Neural cell (in vitro differentiated cells): ENCODE data around the gene ABCA13. TPM values are rescaled to one million over a fixed set of nuclear protein-coding genes. Genes with fewer than 3 reads are reported as not detected.

ENCODE experiments used
- H2AFZ ChIP-seq: fragments of 200-600, 300-800 bp; sonication (generic), shearing (Covaris generic); 2 replicates; pipeline ENCODE4 v1.6.0; 2014; ENCODE audit warnings: low read depth, mild to moderate bottlenecking, antibody characterized with exemption, low read length, moderate library complexity
- H3F3A ChIP-seq: fragments of 200-600 bp; shearing (Covaris generic); 2 replicates; pipeline ENCODE4 v1.6.1; 2016; ENCODE audit warnings: mild to moderate bottlenecking, moderate library complexity, mixed read lengths, antibody characterized with exemption, low read length; ENCODE audit not compliant: insufficient read depth, poor library complexity, severe bottlenecking
- H3K27ac ChIP-seq: fragments of 200-600, 300-800 bp; sonication (generic), shearing (Covaris generic); 2 replicates; pipeline ENCODE4 v1.5.1; 2014; ENCODE audit warnings: mild to moderate bottlenecking, low read length, moderate library complexity
- H3K27me3 ChIP-seq: fragments of 300-800, 200-600 bp; sonication (generic), shearing (Covaris generic); 2 replicates; pipeline ENCODE4 v1.6.0; 2014; ENCODE audit warnings: mild to moderate bottlenecking, low read depth, low read length, moderate library complexity; ENCODE audit not compliant: insufficient read depth
- H3K36me3 ChIP-seq: fragments of 300-800, 200-600 bp; sonication (generic), shearing (Covaris generic); 2 replicates; pipeline ENCODE4 v1.5.1; 2014; ENCODE audit warnings: mild to moderate bottlenecking, antibody characterized with exemption, low read length, moderate library complexity; ENCODE audit not compliant: insufficient read depth
- H3K4me2 ChIP-seq: fragments of 300-800, 200-600 bp; sonication (generic), shearing (Covaris generic); 2 replicates; pipeline ENCODE4 v1.6.0; 2014; ENCODE audit warnings: mild to moderate bottlenecking, low read length
- H3K4me3 ChIP-seq: fragments of 300-800, 200-600 bp; sonication (generic), shearing (Covaris generic); 2 replicates; pipeline ENCODE4 v1.5.1; 2014; ENCODE audit warnings: mild to moderate bottlenecking, low read length, moderate library complexity
- H3K79me2 ChIP-seq: fragments of 200-600 bp; shearing (Covaris generic); replicated peaks from 2 replicates; pipeline ENCODE4 v1.6.0; 2014; ENCODE audit warnings: mild to moderate bottlenecking, low read length, moderate library complexity; ENCODE audit not compliant: insufficient read depth
- H3K9ac ChIP-seq: fragments of 300-800, 200-600 bp; sonication (generic), shearing (Covaris generic); 2 replicates; pipeline ENCODE4 v1.6.1; 2016; ENCODE audit warnings: mild to moderate bottlenecking, low read length, mixed read lengths
- H3K9me2 ChIP-seq: fragments of 200-600 bp; shearing (Covaris generic); 2 replicates; pipeline ENCODE4 v1.6.1; 2016; ENCODE audit warnings: mild to moderate bottlenecking, low read length, mixed read lengths; ENCODE audit not compliant: insufficient read depth
- H3K9me3 ChIP-seq: fragments of 200-600, 300-800 bp; sonication (generic), shearing (Covaris generic); 2 replicates; pipeline ENCODE4 v1.6.1; 2016; ENCODE audit warnings: mild to moderate bottlenecking, mixed run types, low read length, moderate library complexity, mixed read lengths
- H4K20me1 ChIP-seq: fragments of 200-600 bp; shearing (Covaris generic); 2 replicates; pipeline ENCODE4 v1.6.1; 2016; ENCODE audit warnings: mild to moderate bottlenecking, mixed run types; ENCODE audit not compliant: insufficient read depth
- CTCF ChIP-seq: fragments of 450-650 bp; IDR thresholded peaks from 2 replicates; pipeline ENCODE4 v1.5.1; 2014; ENCODE audit warnings: antibody characterized with exemption, mild to moderate bottlenecking, moderate library complexity; ENCODE audit not compliant: poor library complexity, severe bottlenecking
- EP300 ChIP-seq: fragments of 450-650 bp; conservative IDR thresholded peaks from 2 replicates; pipeline ENCODE4 v1.6.1; 2014; ENCODE audit warnings: antibody characterized with exemption, mild to moderate bottlenecking, moderate library complexity; ENCODE audit not compliant: poor library complexity, severe bottlenecking
- EZH2 ChIP-seq: fragments of 200-600, 300-800 bp; shearing (Covaris generic), sonication (generic); IDR thresholded peaks from 2 replicates; pipeline ENCODE4 v1.6.1; 2014; ENCODE audit warnings: antibody characterized with exemption, low read length, borderline replicate concordance, mild to moderate bottlenecking; ENCODE audit not compliant: insufficient read depth, poor library complexity, severe bottlenecking
- MXI1 ChIP-seq: fragments of 450-650 bp; conservative IDR thresholded peaks from 2 replicates; pipeline ENCODE4 v1.6.1; 2014; ENCODE audit warnings: antibody characterized with exemption, mild to moderate bottlenecking; ENCODE audit not compliant: poor library complexity, severe bottlenecking
- POLR2AphosphoS5 ChIP-seq: IDR thresholded peaks from 2 replicates; pipeline ENCODE4 v1.6.1; 2012
- RAD21 ChIP-seq: fragments of 450-650 bp; conservative IDR thresholded peaks from 2 replicates; pipeline ENCODE4 v1.6.1; 2014; ENCODE audit warnings: antibody characterized with exemption, mild to moderate bottlenecking, moderate library complexity
- REST ChIP-seq: IDR thresholded peaks from 2 replicates; pipeline ENCODE4 v1.6.1; 2012; ENCODE audit warnings: borderline replicate concordance
- SMC3 ChIP-seq: fragments of 450-650 bp; conservative IDR thresholded peaks from 2 replicates; pipeline ENCODE4 v1.6.1; 2014; ENCODE audit warnings: antibody characterized with exemption, mild to moderate bottlenecking, moderate library complexity; ENCODE audit not compliant: poor library complexity
- TAF1 ChIP-seq: IDR thresholded peaks from 2 replicates; pipeline ENCODE4 v1.6.1; 2012; ENCODE audit warnings: low read depth
- polyA plus RNA-seq: library from polyadenylated mRNA; depleted of rRNA; stranded (reverse); fragments of >200 nt; gene quantifications from 2 replicates; pipeline ENCODE4 v1.2.3, GENCODE V29; 2014

Gene ABCA13
- polyA plus RNA-seq, 1 donor from 2014 or later, result 0.20 TPM

GRCh38 chr7:48408731-48409130 is 237.5 kb downstream of the ABCA13 start:
- H3K9me2 ChIP-seq, result no peaks in the 10 kb centered on the region
- no peaks in the 10 kb centered on the region for H4K20me1 ChIP-seq
- no peaks in the 10 kb centered on the region for H3F3A ChIP-seq
- H3K79me2 ChIP-seq, result no peaks in the 10 kb centered on the region
- H3K9me3 ChIP-seq, result no peaks in the 10 kb centered on the region
- no peak overlapping the region for H3K4me3 ChIP-seq
- H2AFZ ChIP-seq, result no peak overlapping the region
- no peak overlapping the region for H3K9ac ChIP-seq
- H3K4me2 ChIP-seq, result no peak overlapping the region
- no peaks in the 10 kb centered on the region for H3K27me3 ChIP-seq
- no peak for TF ChIP-seq EP300
- no peak for TF ChIP-seq POLR2AphosphoS5
- TF ChIP-seq TAF1, result no peak
- no peak for TF ChIP-seq REST
- TF ChIP-seq SMC3, result no peak
- no peak for TF ChIP-seq CTCF
- no peak for TF ChIP-seq RAD21
- no peak for TF ChIP-seq EZH2
- H3K36me3 ChIP-seq, result no peaks in the 10 kb centered on the region
- H3K27ac ChIP-seq, result no peak overlapping the region

GRCh38 chr7:48411619-48412018 is 240.4 kb downstream of the ABCA13 start:
- TF ChIP-seq TAF1 (no peak), EZH2 (no peak), POLR2AphosphoS5 (no peak), EP300 (no peak), MXI1 (no peak), RAD21 (no peak), SMC3 (no peak), CTCF (no peak), REST (no peak)
- no peaks in the 10 kb centered on the region for H4K20me1 ChIP-seq
- no peak overlapping the region for H3K27ac ChIP-seq
- H3K9ac ChIP-seq, result no peak overlapping the region
- no peaks in the 10 kb centered on the region for H3F3A ChIP-seq
- H3K9me2 ChIP-seq, result no peaks in the 10 kb centered on the region
- H3K79me2 ChIP-seq, result no peaks in the 10 kb centered on the region
- H2AFZ ChIP-seq, result no peak overlapping the region
- H3K9me3 ChIP-seq, result no peaks in the 10 kb centered on the region
- H3K36me3 ChIP-seq, result no peaks in the 10 kb centered on the region
- no peak overlapping the region for H3K4me2 ChIP-seq
- no peaks in the 10 kb centered on the region for H3K27me3 ChIP-seq
- no peak overlapping the region for H3K4me3 ChIP-seq
